ENCODE data around the gene SLC25A4.
"Not testable (repeated sequence)": the region's sequence is repeated elsewhere in the genome, so short reads cannot be mapped to it uniquely, and the experiment has no call there.

DNA sequence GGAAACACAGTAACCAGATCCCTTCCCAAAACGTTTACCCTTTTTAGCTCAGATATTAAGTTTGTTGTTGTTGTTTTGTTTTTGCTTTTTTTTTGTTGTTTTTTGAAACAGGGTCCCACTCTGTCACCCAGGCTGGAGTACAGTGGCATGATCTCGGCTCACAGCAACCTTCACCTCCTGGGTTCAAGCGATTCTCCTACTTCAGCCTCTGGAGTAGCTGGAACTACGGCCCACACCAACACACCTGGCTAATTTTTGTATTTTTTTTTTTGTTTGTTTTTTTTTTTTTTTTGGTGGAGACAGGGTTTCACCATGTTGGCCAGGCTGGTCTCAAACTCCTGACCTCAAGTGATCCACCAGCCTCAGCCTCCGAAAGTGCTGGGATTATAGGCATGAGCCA, 23.6 kb upstream of the SLC25A4 start:
- TF ChIP-seq POLR2AphosphoS5 (IDR thresholded peaks at IDR 0.05; ENCODE audit: low read depth, low read length); TAF1 (IDR thresholded peaks at IDR 0.05; ENCODE audit: borderline replicate concordance, low read depth, low read length): not testable (repeated sequence)

Measured in GM12892 (cell line).